ENCODE measurements around the gene IDUA.

The IDUA gene

DNA sequence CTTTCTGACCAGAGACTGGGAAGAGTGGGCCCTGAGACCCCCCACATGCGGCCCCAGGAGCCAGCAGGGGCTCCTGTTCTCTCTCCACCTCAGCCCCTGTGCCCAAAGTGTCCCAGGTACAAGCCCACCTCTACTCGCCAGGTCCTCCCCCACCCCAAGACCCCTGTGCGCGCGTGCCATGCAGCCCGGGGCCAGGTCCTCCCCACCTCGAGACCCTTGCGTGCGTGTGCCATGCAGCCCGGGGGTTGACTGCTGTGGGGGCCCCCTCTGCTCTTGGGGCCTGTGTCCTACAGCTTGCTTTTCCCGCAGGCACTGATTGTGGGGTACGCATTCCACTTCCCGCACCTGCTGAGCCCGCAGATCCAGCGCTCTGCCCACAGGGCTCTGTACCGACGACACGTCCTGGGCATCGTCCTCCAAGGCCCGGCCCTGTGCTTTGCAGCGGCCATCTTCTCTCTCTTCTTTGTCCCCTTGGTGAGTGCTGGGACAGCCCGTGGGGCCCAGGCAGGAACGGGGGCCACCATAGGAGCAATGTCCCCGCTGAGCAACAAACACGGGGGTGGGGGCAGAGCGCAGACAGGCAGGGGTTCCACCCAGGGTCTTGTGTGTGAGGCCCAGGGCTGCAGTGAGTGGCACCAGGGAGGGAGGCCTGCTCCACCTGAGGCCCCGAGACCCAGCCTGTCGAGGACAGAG, 33.8 kb upstream of the IDUA start:
- H3K4me3 ChIP-seq (ENCODE audit: low read depth, low read length), result no peak overlapping the region
- TF ChIP-seq, protein P1, sequence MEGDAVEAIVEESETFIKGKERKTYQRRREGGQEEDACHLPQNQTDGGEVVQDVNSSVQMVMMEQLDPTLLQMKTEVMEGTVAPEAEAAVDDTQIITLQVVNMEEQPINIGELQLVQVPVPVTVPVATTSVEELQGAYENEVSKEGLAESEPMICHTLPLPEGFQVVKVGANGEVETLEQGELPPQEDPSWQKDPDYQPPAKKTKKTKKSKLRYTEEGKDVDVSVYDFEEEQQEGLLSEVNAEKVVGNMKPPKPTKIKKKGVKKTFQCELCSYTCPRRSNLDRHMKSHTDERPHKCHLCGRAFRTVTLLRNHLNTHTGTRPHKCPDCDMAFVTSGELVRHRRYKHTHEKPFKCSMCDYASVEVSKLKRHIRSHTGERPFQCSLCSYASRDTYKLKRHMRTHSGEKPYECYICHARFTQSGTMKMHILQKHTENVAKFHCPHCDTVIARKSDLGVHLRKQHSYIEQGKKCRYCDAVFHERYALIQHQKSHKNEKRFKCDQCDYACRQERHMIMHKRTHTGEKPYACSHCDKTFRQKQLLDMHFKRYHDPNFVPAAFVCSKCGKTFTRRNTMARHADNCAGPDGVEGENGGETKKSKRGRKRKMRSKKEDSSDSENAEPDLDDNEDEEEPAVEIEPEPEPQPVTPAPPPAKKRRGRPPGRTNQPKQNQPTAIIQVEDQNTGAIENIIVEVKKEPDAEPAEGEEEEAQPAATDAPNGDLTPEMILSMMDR (IDR thresholded peaks at IDR 0.05; ENCODE audit: borderline replicate concordance, insufficient read depth, low read depth, low read length), result no peak

DNA sequence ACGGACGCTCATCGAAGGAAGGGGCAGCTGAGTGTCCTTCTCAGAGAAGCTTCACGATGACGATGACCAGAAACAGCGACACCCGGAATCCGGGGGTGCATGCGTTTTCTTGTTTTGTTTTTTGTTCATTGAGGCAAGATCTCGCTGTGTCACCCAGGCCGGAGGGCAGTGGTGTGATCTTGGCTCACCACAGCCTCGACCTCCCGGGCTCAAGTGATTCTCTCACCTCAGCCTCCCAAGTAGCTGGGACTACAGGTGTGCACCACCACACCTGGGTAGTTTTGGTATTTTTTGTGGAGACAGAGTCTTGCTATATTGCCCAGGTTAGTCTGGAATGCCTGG, 33.3 kb upstream of the IDUA start:
- TF ChIP-seq, protein P1 (IDR thresholded peaks at IDR 0.05; ENCODE audit: borderline replicate concordance, insufficient read depth, low read depth, low read length), result no peak
- H3K4me3 ChIP-seq (ENCODE audit: low read depth, low read length), result no peak overlapping the region

DNA sequence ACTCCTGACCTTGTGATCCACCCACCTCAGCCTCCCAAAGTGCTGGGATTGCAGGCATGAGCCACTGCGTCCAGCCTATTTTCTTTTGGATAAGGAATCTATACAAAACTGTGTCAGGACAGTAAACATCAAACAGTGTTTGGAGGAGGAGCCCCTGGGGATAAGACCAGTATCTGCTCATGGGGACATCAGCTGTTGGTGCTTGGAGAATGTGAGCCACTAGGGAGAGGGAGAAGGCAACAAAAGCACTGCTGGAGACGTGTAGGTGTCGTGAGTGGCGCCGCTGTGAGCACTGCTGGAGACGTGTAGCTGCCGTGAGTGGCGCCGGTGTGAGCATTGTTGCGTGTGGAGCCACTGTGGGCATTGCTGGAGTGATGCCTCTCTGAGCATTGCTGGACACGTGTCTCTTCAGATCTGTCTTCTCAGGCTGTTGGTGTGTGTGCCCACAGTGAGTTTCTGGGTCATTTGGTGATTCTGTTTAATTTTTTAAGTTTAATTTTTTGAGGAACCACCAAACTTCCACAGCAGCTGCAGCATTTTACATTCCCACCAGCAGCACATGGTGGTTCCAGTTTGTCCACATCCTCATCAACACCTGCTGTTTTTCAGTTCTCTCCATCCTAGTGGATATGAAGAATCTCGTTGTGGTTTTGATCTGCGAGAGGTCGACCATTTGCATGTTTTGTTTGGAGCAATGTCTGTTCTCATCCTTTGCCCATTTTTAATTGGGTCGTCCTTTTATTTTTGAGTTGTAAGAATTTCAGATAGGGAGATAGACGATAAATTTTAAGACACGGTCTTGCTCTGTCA, 32.4 kb upstream of the IDUA start:
- no peak overlapping the region for H3K4me3 ChIP-seq (ENCODE audit: low read depth, low read length)
- TF ChIP-seq, protein P1 (IDR thresholded peaks at IDR 0.05; ENCODE audit: borderline replicate concordance, insufficient read depth, low read depth, low read length), result no peak

DNA sequence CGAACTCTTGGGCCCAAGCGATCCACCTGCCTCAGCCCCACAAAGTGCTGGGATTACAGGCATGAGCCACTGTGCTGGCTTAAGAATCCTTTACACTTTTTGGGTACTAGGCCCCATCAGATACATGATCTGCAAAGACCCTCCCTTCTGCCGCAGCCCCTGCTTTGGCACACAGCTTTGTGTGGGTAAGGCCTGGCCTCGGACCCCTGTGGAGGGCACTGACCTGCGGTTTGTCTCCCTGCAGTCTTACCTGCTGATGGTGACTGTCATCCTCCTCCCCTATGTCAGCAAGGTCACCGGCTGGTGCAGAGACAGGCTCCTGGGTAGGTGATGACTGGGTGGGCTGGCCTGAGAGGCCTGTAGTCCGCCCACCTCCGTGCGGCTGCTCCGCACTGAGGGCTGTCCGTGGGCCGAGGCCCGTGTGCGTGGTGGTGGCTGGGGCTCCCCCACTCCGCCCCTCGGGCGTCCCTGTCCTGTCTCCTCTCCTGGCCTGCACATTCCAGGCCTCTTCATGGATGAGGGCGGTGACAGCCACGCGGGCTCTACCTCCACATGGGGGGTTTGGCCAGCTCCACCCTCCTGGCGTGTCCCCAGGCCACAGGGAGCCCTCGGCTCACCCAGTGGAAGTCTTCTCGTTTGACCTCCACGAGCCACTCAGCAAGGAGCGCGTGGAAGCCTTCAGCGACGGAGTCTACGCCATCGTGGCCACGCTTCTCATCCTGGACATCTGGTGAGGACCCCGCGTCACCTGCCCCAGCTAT, 31.5 kb upstream of the IDUA start:
- TF ChIP-seq, protein P1 (IDR thresholded peaks at IDR 0.05; ENCODE audit: borderline replicate concordance, insufficient read depth, low read depth, low read length), result no peak
- no peak overlapping the region for H3K4me3 ChIP-seq (ENCODE audit: low read depth, low read length)

DNA sequence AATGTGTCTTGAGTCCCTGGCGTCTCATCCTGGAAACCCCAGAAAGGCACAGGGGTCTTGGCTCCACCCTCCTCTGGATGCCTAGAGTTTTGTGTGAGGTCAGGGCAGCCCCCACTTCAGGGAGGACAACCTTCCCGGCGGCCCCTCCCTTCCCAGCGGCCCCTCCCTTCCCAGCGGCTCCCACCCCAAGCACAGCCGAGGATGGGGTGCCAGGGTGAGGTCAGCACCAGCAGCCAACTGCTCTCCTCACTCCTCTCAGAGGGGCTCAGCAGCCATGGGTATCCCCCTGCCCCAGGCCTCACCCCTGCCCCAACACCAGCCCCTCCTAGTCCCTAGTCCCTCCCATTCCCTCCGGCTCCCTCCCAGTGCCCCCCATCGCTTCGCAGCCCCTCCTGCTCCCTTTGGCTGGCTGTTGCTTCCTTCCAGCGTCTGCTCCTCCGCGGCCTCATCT, 30.9 kb upstream of the IDUA start:
- no peak overlapping the region for H3K4me3 ChIP-seq (ENCODE audit: low read depth, low read length)
- TF ChIP-seq, protein P1 (IDR thresholded peaks at IDR 0.05; ENCODE audit: borderline replicate concordance, insufficient read depth, low read depth, low read length), result no peak

DNA sequence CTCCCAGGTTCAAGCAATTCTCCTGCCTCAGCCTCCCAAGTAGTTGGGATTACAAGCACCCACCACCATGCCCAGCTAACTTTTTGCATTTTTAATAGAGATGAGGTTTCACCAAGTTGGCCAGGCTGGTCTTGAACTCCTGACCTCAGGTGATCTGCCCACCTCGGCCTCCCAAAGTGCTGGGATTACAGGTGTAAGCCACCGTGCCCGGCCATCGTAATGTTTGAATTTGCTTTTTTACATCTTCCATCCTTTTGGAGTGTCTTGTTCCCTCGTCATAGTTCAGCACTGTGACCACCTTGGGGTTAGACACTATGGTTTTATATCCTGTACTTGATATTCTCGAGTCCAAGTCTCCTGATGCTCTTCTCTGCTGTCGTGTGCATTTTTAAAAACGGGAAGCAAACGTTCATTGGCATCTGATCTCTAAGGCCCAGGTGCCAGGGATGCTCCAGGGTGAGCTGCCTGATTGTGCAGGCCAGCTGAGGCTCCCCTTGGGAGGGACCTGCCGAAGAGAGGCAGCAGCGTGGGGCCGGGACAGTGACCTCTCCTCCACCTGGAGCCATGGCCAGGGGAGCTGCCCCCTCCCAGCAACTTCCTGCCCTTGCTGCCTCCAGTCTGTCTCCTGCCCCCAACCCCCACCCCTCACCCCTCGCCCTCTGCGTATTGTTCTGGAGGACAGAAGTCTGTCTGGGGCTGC, 30.2 kb upstream of the IDUA start:
- TF ChIP-seq, protein P1 (IDR thresholded peaks at IDR 0.05; ENCODE audit: borderline replicate concordance, insufficient read depth, low read depth, low read length), result no peak

More for the DNA sequence above, 30.2 kb upstream of the IDUA start:
- no peak overlapping the region for H3K4me3 ChIP-seq (ENCODE audit: low read depth, low read length)
